Measurements from ENCODE around the gene CAMTA1. TPM values are rescaled to one million over a fixed set of nuclear protein-coding genes. Genes with fewer than 3 reads are reported as not detected.

CAMTA1 gene
- total RNA-seq, 1 donor from 2014 or later: 114 TPM

DNA sequence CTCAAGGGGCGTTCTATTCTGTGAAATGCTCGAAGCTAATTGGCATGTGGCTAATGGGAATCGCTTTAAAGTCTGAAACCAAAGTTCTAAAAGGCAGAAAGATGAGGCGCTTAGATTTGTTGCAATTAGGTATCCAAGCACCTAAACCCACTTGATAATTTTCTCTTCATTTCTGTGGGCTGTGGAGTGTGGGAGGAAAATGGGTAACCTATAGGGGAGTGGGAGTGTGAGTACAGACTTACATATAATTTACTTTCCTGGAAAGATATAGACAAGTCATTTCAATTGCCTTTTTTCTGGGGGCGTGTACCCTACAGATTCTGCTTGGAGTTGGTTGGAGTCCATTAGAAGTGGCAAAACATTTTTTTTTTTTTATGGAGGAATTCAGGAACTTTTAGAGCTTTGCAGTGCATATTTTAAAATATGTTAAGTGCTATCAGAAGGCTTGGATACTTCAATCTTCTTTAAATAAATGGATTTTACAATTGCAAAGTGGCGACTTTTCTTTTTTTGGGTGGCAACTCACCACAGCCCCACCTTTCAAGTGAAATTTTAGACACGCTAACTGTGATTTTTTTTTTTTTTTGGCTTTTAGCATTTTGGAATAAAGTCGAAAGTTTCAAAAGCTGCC, 254.5 kb downstream of the CAMTA1 start:
- intact Hi-C loops (cut with DNase I): loop anchor here (5.0 to 10.0 kb wide), 2 partner anchors 165 to 608 kb away; no protein-coding TSS in a partner anchor
- no peak for DNase-seq (ENCODE audit: low spot score)

GRCh38 chr1:7040969-7041695, 255.9 kb downstream of the CAMTA1 start:
- peak; percentile 60 for DNase-seq (ENCODE audit: low spot score)
- intact Hi-C loops (cut with DNase I): loop anchor here (5.0 to 10.0 kb wide), 2 partner anchors 164 to 606 kb away; no protein-coding TSS in a partner anchor

GRCh38 chr1:7042322-7043190, 257.3 kb downstream of the CAMTA1 start:
- intact Hi-C loops (cut with DNase I): loop anchor here (5.0 to 10.0 kb wide), 2 partner anchors 162 to 605 kb away; no protein-coding TSS in a partner anchor

GRCh38 chr1:7043191-7043549, 257.9 kb downstream of the CAMTA1 start:
- intact Hi-C loops (cut with DNase I): loop anchor here (5.0 to 10.0 kb wide), 2 partner anchors 162 to 604 kb away; no protein-coding TSS in a partner anchor
- DNase-seq (ENCODE audit: low spot score): peak; percentile 10

More at GRCh38 chr1:7042322-7043190, 257.3 kb downstream of the CAMTA1 start:
- peak; percentile 33 for DNase-seq (ENCODE audit: low spot score)

DNA sequence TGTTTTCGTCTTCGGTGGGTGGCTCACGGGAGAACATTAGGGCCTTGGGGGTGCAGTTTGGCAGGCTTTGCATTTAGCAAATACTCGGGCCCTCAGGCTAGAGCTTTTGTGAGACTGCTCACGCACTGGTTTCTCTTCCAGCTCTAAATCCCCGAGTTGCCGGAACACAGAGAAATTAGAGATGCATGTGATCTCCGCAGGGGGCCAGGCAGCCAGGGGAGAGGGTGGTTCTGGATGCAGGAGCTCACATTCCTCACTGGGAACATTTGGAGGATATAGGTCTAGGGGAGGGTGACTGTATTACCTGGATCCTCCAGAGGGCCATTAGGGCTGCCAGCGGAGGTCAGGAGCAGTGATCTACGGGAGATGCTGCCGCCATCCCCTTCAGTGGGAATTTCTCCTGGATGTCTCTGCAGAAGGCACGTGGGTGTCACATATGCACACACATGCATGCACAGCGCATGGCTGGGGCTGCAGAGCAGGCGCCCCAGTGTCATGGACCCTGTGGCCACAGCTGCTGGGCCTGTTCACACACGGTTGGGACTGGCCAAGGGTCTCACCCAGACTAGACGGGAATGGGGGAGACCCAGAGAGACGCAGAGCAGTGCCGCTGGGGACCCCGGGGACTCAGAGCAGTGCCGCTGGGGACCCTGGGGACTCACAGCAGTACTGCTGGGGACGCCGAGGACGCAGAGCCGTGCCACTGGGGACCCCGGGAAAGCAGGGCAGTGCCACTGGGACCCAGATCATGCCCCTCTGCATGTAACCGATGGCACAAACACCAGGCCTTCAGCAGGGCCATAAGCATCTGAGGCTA, 258.7 kb downstream of the CAMTA1 start:
- intact Hi-C loops (cut with DNase I): loop anchor here (5.0 to 10.0 kb wide), 2 partner anchors 161 to 603 kb away; no protein-coding TSS in a partner anchor

DNA sequence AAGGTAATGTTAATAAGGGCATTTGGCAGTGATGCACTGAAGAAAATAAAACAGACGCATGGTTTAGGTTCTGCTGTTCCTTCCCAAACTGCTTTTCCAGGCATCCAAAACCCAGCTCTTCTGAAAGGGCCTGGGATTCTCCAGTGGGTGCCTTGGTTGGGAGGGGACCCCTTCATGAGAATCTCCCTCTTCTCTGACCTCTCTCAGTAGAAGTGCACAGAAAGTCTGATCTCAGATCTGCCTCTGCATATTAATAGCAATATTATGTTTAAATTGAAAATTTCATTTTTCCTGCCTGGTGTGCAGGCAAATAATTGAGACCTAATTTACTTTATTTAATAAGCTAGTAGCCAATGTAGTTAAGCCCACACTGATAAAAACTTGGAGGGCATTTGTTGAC, 260.6 kb downstream of the CAMTA1 start:
- DNase-seq (ENCODE audit: low spot score): peak; percentile 3
- intact Hi-C loops (cut with DNase I): loop anchor here (10.0 kb wide), 1 partner anchor 159 kb away; no protein-coding TSS in a partner anchor

More for the DNA sequence above, 258.7 kb downstream of the CAMTA1 start:
- DNase-seq (ENCODE audit: low spot score): peak; percentile 66

DNA sequence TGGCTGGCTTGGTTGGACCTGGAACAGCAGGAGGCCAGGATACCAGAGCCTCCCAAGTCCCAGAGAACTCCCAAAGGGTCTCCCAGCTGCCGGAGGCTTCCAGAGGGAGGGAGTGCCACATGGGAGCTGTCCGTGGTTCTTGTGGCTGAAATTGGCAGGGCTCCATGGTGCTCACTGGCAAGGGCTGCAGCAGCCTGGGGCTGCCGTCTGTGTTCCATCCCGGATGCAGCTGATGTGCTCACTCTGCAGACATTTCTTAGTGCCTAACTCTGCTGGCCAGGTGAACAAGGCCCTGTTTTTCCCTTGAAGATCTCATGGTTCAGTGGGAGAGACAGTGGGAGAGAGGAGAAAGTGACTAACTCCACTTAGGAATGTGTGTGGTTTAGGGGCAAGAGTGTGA, 261.1 kb downstream of the CAMTA1 start:
- intact Hi-C loops (cut with DNase I): loop anchor here (10.0 kb wide), 1 partner anchor 158 kb away; no protein-coding TSS in a partner anchor
- DNase-seq (ENCODE audit: low spot score): peak; percentile 71

DNA sequence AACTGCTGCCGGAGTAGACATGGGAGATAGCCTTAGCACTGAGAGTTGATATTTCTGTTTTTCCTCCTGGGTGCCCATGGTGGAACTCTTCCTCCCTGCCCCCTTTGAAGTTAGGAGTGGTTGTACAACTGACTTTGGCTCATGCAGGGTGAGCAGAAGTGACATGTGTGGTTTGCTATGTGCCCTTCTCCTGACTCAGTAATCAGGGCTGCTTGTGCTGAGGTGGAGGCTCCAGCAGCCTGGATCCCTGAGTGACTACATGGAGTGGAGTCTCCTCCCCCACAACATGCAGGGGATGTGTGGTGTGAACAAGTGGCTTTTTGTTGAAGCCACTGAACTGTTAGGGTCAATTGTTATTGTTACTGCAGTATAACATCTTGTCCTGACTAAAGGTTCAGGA, 261.6 kb downstream of the CAMTA1 start:
- intact Hi-C loops (cut with DNase I): loop anchor here (10.0 kb wide), 1 partner anchor 158 kb away; no protein-coding TSS in a partner anchor
- DNase-seq (ENCODE audit: low spot score): peak; percentile 44

GRCh38 chr1:7047866-7048265, 262.6 kb downstream of the CAMTA1 start:
- peak; percentile 6 for DNase-seq (ENCODE audit: low spot score)
- intact Hi-C loops (cut with DNase I): loop anchor here (10.0 kb wide), 1 partner anchor 157 kb away; no protein-coding TSS in a partner anchor

DNA sequence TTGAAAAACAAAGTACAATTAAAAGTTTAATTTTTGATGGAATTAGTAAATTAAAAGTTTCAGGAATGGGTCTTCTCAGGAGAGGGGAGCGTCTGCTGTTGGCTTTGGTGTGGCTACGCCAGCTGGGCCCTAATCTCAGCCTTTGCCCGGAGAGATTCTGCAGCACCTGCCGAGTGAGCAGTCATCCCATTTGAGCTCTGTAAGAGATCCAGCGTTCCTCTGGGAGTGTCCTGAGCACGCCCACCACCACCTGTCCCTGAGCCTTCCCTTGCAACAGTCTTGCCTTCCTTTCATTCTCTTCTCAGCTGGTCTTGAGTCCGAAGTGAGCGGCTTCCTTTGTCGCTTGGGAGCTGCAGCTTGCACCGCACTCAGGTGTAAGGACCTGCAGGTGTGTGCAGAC, 263.1 kb downstream of the CAMTA1 start:
- peak; percentile 5 for DNase-seq (ENCODE audit: low spot score)
- intact Hi-C loops (cut with DNase I): loop anchor here (10.0 kb wide), 1 partner anchor 156 kb away; no protein-coding TSS in a partner anchor

- intact Hi-C loops (cut with DNase I): loop anchor here (10.0 kb wide), 1 partner anchor 155 kb away; no protein-coding TSS in a partner anchor
- peak; percentile 51 for DNase-seq (ENCODE audit: low spot score)
Measured at GRCh38 chr1:7049913-7050625, 264.8 kb downstream of the CAMTA1 start.

GRCh38 chr1:7050751-7051665, 265.8 kb downstream of the CAMTA1 start:
- DNase-seq (ENCODE audit: low spot score): peak; percentile 67
- intact Hi-C loops (cut with DNase I): no loop called here

DNA sequence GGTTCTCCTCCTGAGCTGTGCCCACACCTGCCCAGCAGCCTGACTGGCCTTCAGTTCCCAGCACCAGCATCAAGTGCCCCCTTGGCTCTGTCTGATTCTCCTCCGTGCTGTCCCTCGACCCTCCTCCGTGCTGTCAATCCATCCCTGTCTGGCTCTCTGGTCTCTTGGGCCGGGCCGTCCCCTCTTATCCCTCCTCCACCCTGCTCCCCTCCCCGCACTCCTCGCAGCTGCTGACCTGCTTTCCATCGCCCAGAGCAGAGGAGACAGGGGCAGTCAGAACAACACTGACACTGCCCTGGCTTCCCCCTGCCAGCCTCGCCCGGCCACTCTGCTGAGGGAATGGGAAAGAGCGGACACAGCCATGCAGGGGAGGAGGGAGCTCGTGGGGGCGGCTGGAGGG, 267.4 kb downstream of the CAMTA1 start:
- intact Hi-C loops (cut with DNase I): no loop called here
- peak; percentile 53 for DNase-seq (ENCODE audit: low spot score)

GRCh38 chr1:7060745-7061144, 275.5 kb downstream of the CAMTA1 start:
- intact Hi-C loops (cut with DNase I): no loop called here

GRCh38 chr1:7062346-7063061, 277.2 kb downstream of the CAMTA1 start:
- peak; percentile 64 for DNase-seq (ENCODE audit: low spot score)
- intact Hi-C loops (cut with DNase I): no loop called here

More at GRCh38 chr1:7060745-7061144, 275.5 kb downstream of the CAMTA1 start:
- DNase-seq (ENCODE audit: low spot score): peak; percentile 12

GRCh38 chr1:7063981-7064380, 278.7 kb downstream of the CAMTA1 start:
- intact Hi-C loops (cut with DNase I): no loop called here
- DNase-seq (ENCODE audit: low spot score): peak; percentile 3
